Endothelial cell of umbilical vein (primary cell): Measurements from ENCODE around the gene LHX1.

ENCODE experiments used
- EZH2 ChIP-seq: IDR thresholded peaks from 2 replicates; pipeline ENCODE4 v1.6.1; 2012; ENCODE audit warnings: borderline replicate concordance, low read depth, mild to moderate bottlenecking, moderate library complexity, low read length, inconsistent platforms; ENCODE audit not compliant: severe bottlenecking
- TF ChIP-seq, protein P1 (sequence below), 2 donors: IDR thresholded peaks; 1 replicate in 1 of 2; 2 replicates in 1 of 2; pipeline ENCODE4 v1.5.1; 2011; ENCODE audit warnings: low read length in 2 of 2, mild to moderate bottlenecking in 2 of 2, moderate library complexity in 2 of 2, control low read depth in 1 of 2, inconsistent platforms in 1 of 2, low read depth in 1 of 2; ENCODE audit not compliant: insufficient read depth in 1 of 2; ENCODE audit errors: extremely low read depth in 1 of 2

DNA sequence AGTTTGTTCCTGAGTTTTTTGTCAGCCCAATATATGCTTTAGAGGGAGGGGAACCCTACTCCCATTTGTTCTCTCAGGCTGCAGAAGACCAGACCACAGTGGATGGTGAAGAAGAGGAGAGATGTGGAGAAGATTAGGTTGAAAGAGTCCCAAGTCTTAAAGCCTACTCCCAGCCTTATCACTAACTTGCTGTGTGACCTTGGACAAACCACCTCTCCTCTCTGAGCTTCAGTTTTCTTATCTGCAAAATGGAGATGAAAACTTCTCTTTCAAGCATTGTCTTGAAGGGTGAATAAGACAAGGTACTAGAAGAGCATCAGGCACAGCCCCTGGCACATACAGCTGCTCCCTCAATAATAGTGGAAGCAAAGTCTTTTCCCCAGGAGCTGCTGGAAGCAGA is 15.1 kb upstream of the LHX1 start:
- no peak for TF ChIP-seq EZH2
- TF ChIP-seq, protein P1, sequence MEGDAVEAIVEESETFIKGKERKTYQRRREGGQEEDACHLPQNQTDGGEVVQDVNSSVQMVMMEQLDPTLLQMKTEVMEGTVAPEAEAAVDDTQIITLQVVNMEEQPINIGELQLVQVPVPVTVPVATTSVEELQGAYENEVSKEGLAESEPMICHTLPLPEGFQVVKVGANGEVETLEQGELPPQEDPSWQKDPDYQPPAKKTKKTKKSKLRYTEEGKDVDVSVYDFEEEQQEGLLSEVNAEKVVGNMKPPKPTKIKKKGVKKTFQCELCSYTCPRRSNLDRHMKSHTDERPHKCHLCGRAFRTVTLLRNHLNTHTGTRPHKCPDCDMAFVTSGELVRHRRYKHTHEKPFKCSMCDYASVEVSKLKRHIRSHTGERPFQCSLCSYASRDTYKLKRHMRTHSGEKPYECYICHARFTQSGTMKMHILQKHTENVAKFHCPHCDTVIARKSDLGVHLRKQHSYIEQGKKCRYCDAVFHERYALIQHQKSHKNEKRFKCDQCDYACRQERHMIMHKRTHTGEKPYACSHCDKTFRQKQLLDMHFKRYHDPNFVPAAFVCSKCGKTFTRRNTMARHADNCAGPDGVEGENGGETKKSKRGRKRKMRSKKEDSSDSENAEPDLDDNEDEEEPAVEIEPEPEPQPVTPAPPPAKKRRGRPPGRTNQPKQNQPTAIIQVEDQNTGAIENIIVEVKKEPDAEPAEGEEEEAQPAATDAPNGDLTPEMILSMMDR (IDR thresholded peaks at IDR 0.05; ENCODE audit: extremely low read depth in 1 of 2, insufficient read depth in 1 of 2, low read depth in 1 of 2, low read length in 2 of 2): no peak
